HepG2 (cell line): ENCODE results near the gene COL4A2. TPM values are rescaled to one million over a fixed set of nuclear protein-coding genes. Genes with fewer than 3 reads are reported as not detected.

Source experiments
- ATAC-seq: fragments of 200-7000 bp; cut with Tn5 transposase; 3 replicates; pipeline ENCODE4 v1.9.1; 2020; ENCODE audit warnings: mild to moderate bottlenecking, moderate library complexity
- BruUV-seq: library from RNA; stranded (reverse); fragments of 400-500 nt; replicated peaks from 2 replicates; lab custom pipeline; 2021; lab: Mats Ljungman, UMichigan
- CTCF ChIA-PET: fragments of 300-600 bp; formaldehyde crosslinking; extraction: SDS; loops from one replicate; lab custom pipeline; 2021; ENCODE audit warnings: low total read pairs, inconsistent platforms, low intra/inter-chr PET ratio; lab: Yijun Ruan, JAX
- POLR2A ChIA-PET: fragments of 350-600 bp; sonication (Branson Sonifier 250); formaldehyde crosslinking; loops from one replicate; lab custom pipeline; 2020; ENCODE audit warnings: antibody characterized with exemption, inconsistent platforms; lab: Yijun Ruan, JAX
- DNase-seq: peaks from one replicate; pipeline ENCODE4 v3.0.0-alpha.2; 2015; ENCODE audit warnings: low spot score
- FAIRE-seq: peaks from 3 replicates; lab custom pipeline; 2011; peaks lifted over from hg19 to GRCh38; lab: Jason Lieb, UNC
- H2AFZ ChIP-seq: one replicate; pipeline ENCODE4 v1.6.1; 2011; ENCODE audit warnings: low read length, inconsistent platforms
- H3K27ac ChIP-seq: fragments of 300-600 bp; 3 replicates; pipeline ENCODE4 v1.8.0; 2011; ENCODE audit warnings: mixed run types, mild to moderate bottlenecking, mixed read lengths, low read length, inconsistent platforms; ENCODE audit not compliant: insufficient read depth; ENCODE audit errors: extremely low read length
- H3K27me3 ChIP-seq, 2 experiments: fragments of 200-600 bp in 1 of 2; 2 replicates in 1 of 2; 3 replicates in 1 of 2; pipeline versions ENCODE4 v1.6.0 to v1.8.0; 2011; ENCODE audit warnings: low read length in 2 of 2, mild to moderate bottlenecking in 2 of 2, moderate library complexity in 2 of 2, inconsistent platforms in 1 of 2; ENCODE audit not compliant: insufficient read depth in 2 of 2, control insufficient read depth in 1 of 2
- H3K36me3 ChIP-seq, 2 experiments: fragments of 200-600 bp in 1 of 2; replicated peaks in 1 of 2; 2 replicates in 1 of 2; 3 replicates in 1 of 2; pipeline versions ENCODE4 v1.5.1 to v1.8.0; 2011; ENCODE audit warnings: low read length in 2 of 2, inconsistent platforms in 1 of 2; ENCODE audit not compliant: insufficient read depth in 2 of 2, control insufficient read depth in 1 of 2
- H3K4me1 ChIP-seq: 2 replicates; pipeline ENCODE4 v1.5.1; 2012; ENCODE audit warnings: low read length, inconsistent platforms; ENCODE audit not compliant: insufficient read depth
- H3K4me2 ChIP-seq: 2 replicates; pipeline ENCODE4 v1.6.0; 2011; ENCODE audit warnings: low read depth, low read length, inconsistent platforms
- H3K4me3 ChIP-seq, 3 experiments: fragments of 200-600 bp in 1 of 3; sonication (generic), shearing (Covaris generic) in 1 of 3; replicated peaks in 1 of 3; 2 replicates each; pipeline ENCODE4 v1.5.1; 2011 to 2016; ENCODE audit warnings: low read length in 3 of 3, inconsistent platforms in 2 of 3, low read depth in 2 of 3, mild to moderate bottlenecking in 2 of 3, control low read depth in 1 of 3, mixed read lengths in 1 of 3; ENCODE audit not compliant: insufficient read depth in 1 of 3
- H3K79me2 ChIP-seq: one replicate; pipeline ENCODE4 v1.6.1; 2011; ENCODE audit warnings: low read length, inconsistent platforms; ENCODE audit not compliant: insufficient read depth
- H3K9ac ChIP-seq: 2 replicates; pipeline ENCODE4 v1.6.0; 2011; ENCODE audit warnings: mild to moderate bottlenecking, low read depth, low read length, inconsistent platforms; ENCODE audit not compliant: insufficient read depth
- H3K9me3 ChIP-seq: 2 replicates; pipeline ENCODE4 v1.5.1; 2012; ENCODE audit warnings: mild to moderate bottlenecking, low read length
- H4K20me1 ChIP-seq: 2 replicates; pipeline ENCODE4 v1.6.0; 2011; ENCODE audit warnings: inconsistent platforms, mild to moderate bottlenecking, low read length, moderate library complexity; ENCODE audit not compliant: insufficient read depth
- CEBPB ChIP-seq: IDR thresholded peaks from 2 replicates; pipeline ENCODE4 v1.6.1; 2011; ENCODE audit warnings: low read depth, low read length, improper control_type of control experiment, borderline replicate concordance
- CTCF ChIP-seq: sonication (generic); formaldehyde crosslinking; IDR thresholded peaks from 2 replicates; pipeline ENCODE4 v1.5.0; 2020; ENCODE audit warnings: mild to moderate bottlenecking, missing genetic modification reagents, moderate library complexity
- HNRNPL ChIP-seq: fragments of 200-400 bp; formaldehyde crosslinking; IDR thresholded peaks from 2 replicates; pipeline ENCODE4 v1.6.1; 2017; ENCODE audit warnings: mild to moderate bottlenecking, low read depth, low read length
- JUN ChIP-seq: sonication (generic); formaldehyde crosslinking; IDR thresholded peaks from 2 replicates; pipeline ENCODE4 v1.4.0; 2020; ENCODE audit warnings: mild to moderate bottlenecking, missing genetic modification reagents
- KAT8 ChIP-seq: IDR thresholded peaks from 2 replicates; pipeline ENCODE4 v1.6.1; 2016; ENCODE audit warnings: missing genetic modification reagents, missing compliant biosample characterization
- KDM1A ChIP-seq: IDR thresholded peaks from 2 replicates; pipeline ENCODE4 v1.6.1; 2016; ENCODE audit warnings: missing compliant biosample characterization
- KDM5A ChIP-seq: fragments of 200-600 bp; sonication (generic); IDR thresholded peaks from 2 replicates; pipeline ENCODE4 v1.7.0; 2018; ENCODE audit warnings: antibody characterized with exemption, mild to moderate bottlenecking, low read length, borderline replicate concordance
- MED1 ChIP-seq: sonication (generic); formaldehyde crosslinking; IDR thresholded peaks from 2 replicates; pipeline ENCODE4 v1.4.0; 2020; ENCODE audit warnings: missing genetic modification reagents
- MTF2 ChIP-seq: sonication (generic); formaldehyde crosslinking; IDR thresholded peaks from 2 replicates; pipeline ENCODE4 v1.5.0; 2020; ENCODE audit warnings: missing genetic modification reagents, borderline replicate concordance
- RAD51 ChIP-seq: fragments of 450-650 bp; IDR thresholded peaks from 2 replicates; pipeline ENCODE4 v1.6.1; 2016; ENCODE audit warnings: borderline replicate concordance
- UBTF ChIP-seq: sonication (generic); formaldehyde crosslinking; IDR thresholded peaks from 2 replicates; pipeline ENCODE4 v1.4.0; 2020; ENCODE audit warnings: mild to moderate bottlenecking, missing genetic modification reagents
- ZBTB7A ChIP-seq: sonication (generic); formaldehyde crosslinking; IDR thresholded peaks from 2 replicates; pipeline ENCODE4 v1.8.0; 2022; ENCODE audit warnings: mild to moderate bottlenecking, missing genetic modification reagents
- ZNF569 ChIP-seq: sonication (generic); formaldehyde crosslinking; IDR thresholded peaks from 2 replicates; pipeline ENCODE4 v1.5.0; 2020; ENCODE audit warnings: mild to moderate bottlenecking, missing genetic modification reagents, moderate library complexity, borderline replicate concordance
- ZSCAN25 ChIP-seq: sonication (generic); formaldehyde crosslinking; IDR thresholded peaks from 2 replicates; pipeline ENCODE4 v1.8.0; 2022; ENCODE audit warnings: mild to moderate bottlenecking, missing genetic modification reagents
- WGBS: methylation state at CpG from one replicate; pipeline ENCODE4 v1.1.6; 2017; ENCODE audit warnings: low lambda C conversion rate; 5-methylcytosine and 5-hydroxymethylcytosine counted together
- in situ Hi-C: cut with HindIII; loops from 2 replicates; pipeline ENCODE4 v1.10.0; 2017; ENCODE audit warnings: low pct_unique_long_range_greater_than_20kb; ENCODE audit not compliant: extremely low pct_ligation_motif_present
- intact Hi-C: fragments of 100-400 bp; cut with micrococcal nuclease; formaldehyde crosslinking; loops from one replicate; pipeline ENCODE4 v1.10.0; 2022; ENCODE audit not compliant: unreplicated experiment
- polyA plus RNA-seq, 8 experiments: library from polyadenylated mRNA; depleted of rRNA in 3 of 8; stranded (reverse) in 7 of 8; unstranded in 1 of 8; fragments of >200 nt; fragmentation: Illumina TruSeq in 4 of 8; extraction: Trizol in 4 of 8; gene quantifications; 2 replicates each; pipeline versions ENCODE4 v1.2.1 to v1.2.3, GENCODE V29; 2011 to 2016; ENCODE audit warnings: low read depth in 4 of 8, missing spikeins in 1 of 8, mixed read lengths in 1 of 8; ENCODE audit not compliant: insufficient read depth in 1 of 8
- total RNA-seq, 5 experiments: library from RNA; depleted of rRNA; stranded (reverse); fragments of >200 nt; fragmentation: Illumina TruSeq; extraction: Trizol; gene quantifications; 2 replicates each; pipeline ENCODE4 v1.2.3, GENCODE V29; 2016; ENCODE audit warnings: low read depth in 1 of 5
- TF ChIP-seq, protein P1 (sequence below): sonication (generic); formaldehyde crosslinking; IDR thresholded peaks from 2 replicates; pipeline ENCODE4 v1.5.1; 2020; ENCODE audit warnings: mild to moderate bottlenecking, missing genetic modification reagents, borderline replicate concordance
- TF ChIP-seq, protein P2 (sequence below): sonication (generic); formaldehyde crosslinking; IDR thresholded peaks from 2 replicates; pipeline ENCODE4 v1.8.1; 2023; ENCODE audit warnings: mild to moderate bottlenecking, missing genetic modification reagents

The COL4A2 gene
- total and polyA plus RNA-seq, 2 of the 13 experiments (the other 11 are each of a cell fraction or from before 2014, with no cell fraction given): 0.22 to 1.9 TPM

- no peak for TF ChIP-seq UBTF (CRISPR knock-in tag)
- no peak for TF ChIP-seq RAD51
- TF ChIP-seq KDM5A: no peak
These were observed 17.1 kb downstream of the COL4A2 start (continued) for GRCh38 chr13:110324026-110324749.

GRCh38 chr13:110326263-110326904, 19.3 kb downstream of the COL4A2 start:
- ChIA-PET CTCF (no interaction called here), POLR2A (no interaction called here)
- FAIRE-seq (no peak), DNase-seq (no peak), ATAC-seq (no peak)
- no peaks in the 10 kb centered on the region for H4K20me1 ChIP-seq
- H3K4me3 ChIP-seq: no peak overlapping the region
- H3K9me3 ChIP-seq: no peaks in the 10 kb centered on the region
- whole genome bisulfite sequencing: 30% methylated on average over 11 of the region's 12 CpGs
- no TSS peak for BruUV-seq
- no peak overlapping the region for H3K4me2 ChIP-seq
- in situ Hi-C loops: no loop called here
- H3K27me3 ChIP-seq: peaks cover 1 to 67% of the 10 kb centered on the region in 2 experiments; a peak in 4 of 5 replicates
- intact Hi-C loops: no loop called here
- no peaks in the 10 kb centered on the region for H3K36me3 ChIP-seq
- no peaks in the 10 kb centered on the region for H3K4me1 ChIP-seq
- no peaks in the 10 kb centered on the region for H3K79me2 ChIP-seq
- no peak overlapping the region for H2AFZ ChIP-seq
- no peak overlapping the region for H3K9ac ChIP-seq
- H3K27ac ChIP-seq: no peak overlapping the region
- no peak for TF ChIP-seq ZNF569 (CRISPR knock-in tag)
- no peak for TF ChIP-seq KAT8 (CRISPR knock-in tag)
- no peak for TF ChIP-seq MTF2 (CRISPR knock-in tag)
- no peak for TF ChIP-seq JUN (CRISPR knock-in tag)
- TF ChIP-seq, protein P1, sequence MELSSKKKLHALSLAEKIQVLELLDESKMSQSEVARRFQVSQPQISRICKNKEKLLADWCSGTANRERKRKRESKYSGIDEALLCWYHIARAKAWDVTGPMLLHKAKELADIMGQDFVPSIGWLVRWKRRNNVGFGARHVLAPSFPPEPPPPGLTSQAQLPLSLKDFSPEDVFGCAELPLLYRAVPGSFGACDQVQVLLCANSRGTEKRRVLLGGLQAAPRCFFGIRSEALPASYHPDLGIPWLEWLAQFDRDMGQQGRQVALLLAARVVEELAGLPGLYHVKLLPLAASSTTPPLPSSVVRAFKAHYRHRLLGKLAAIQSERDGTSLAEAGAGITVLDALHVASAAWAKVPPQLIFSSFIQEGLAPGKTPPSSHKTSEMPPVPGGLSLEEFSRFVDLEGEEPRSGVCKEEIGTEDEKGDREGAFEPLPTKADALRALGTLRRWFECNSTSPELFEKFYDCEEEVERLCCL (CRISPR knock-in tag): no peak
- no peak for TF ChIP-seq KDM1A
- no peak for TF ChIP-seq HNRNPL
- TF ChIP-seq CTCF: no peak
- TF ChIP-seq, protein P2, sequence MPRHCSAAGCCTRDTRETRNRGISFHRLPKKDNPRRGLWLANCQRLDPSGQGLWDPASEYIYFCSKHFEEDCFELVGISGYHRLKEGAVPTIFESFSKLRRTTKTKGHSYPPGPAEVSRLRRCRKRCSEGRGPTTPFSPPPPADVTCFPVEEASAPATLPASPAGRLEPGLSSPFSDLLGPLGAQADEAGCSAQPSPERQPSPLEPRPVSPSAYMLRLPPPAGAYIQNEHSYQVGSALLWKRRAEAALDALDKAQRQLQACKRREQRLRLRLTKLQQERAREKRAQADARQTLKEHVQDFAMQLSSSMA (CRISPR knock-in tag): no peak
- no peak for TF ChIP-seq ZBTB7A (CRISPR knock-in tag)
- TF ChIP-seq ZSCAN25: no peak
- no peak for TF ChIP-seq CEBPB
- no peak for TF ChIP-seq MED1 (CRISPR knock-in tag)
